ENCODE results near the gene CCDC9B. TPM values are rescaled to one million over a fixed set of nuclear protein-coding genes. Genes with fewer than 3 reads are reported as not detected.

CCDC9B gene
- polyA plus RNA-seq, 1 of the 3 experiments (the other 2 are of a cell fraction): 13.7 TPM

DNA sequence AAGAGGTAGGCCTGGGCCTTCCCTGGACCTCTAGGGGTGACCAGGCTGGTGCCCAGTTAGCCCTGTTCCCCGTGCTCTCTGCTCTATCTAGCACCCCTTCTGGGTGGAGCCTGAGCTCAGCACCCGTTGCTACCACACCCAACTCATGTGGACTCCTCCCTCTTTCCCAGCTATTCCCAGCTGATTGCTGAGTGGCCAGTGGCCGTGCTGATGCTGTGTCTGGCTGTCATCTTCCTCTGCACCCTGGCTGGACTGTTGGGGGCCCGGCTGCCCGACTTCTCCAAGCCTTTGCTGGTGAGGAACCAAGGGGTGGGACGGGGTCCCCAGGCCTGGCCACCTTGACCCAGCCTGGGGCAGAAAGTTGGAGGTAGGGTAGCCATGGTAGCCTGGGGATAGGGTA lies 23.5 kb upstream of the CCDC9B start (continued):
- TF ChIP-seq, protein P1, sequence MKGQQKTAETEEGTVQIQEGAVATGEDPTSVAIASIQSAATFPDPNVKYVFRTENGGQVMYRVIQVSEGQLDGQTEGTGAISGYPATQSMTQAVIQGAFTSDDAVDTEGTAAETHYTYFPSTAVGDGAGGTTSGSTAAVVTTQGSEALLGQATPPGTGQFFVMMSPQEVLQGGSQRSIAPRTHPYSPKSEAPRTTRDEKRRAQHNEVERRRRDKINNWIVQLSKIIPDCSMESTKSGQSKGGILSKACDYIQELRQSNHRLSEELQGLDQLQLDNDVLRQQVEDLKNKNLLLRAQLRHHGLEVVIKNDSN (IDR thresholded peaks at IDR 0.05; ENCODE audit: borderline replicate concordance, low read depth): no peak
- no peak for TF ChIP-seq NFIC (IDR thresholded peaks at IDR 0.05; ENCODE audit: borderline replicate concordance)
- no peak for TF ChIP-seq JUND (IDR thresholded peaks at IDR 0.05)
- no peak for TF ChIP-seq TAF1 (IDR thresholded peaks at IDR 0.05; ENCODE audit: borderline replicate concordance, low read depth, low read length)
- no peak for TF ChIP-seq TEAD4 (IDR thresholded peaks at IDR 0.05; ENCODE audit: borderline replicate concordance, insufficient read depth)
- no peak for TF ChIP-seq RXRA (IDR thresholded peaks at IDR 0.05; ENCODE audit: borderline replicate concordance, low read depth)

DNA sequence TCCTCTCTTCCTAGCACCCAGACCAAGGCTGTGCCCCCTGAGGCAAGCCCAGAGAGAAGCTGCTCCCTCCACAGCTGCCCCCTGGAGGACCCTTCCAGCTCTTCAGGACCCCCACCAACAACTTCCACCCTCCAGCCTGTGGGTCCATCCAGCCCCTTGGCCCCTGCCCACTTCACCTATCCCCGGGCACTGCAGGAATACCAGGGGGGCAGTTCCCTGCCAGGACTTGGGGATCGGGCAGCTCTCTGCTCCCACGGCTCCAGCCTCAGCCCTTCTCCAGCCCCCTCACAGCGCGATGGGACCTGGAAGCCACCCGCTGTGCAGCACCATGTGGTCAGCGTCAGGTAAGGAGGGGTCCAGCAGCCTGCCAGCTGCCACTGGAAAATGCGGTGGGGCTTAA lies 22.9 kb upstream of the CCDC9B start:
- no peak overlapping the region for H3K4me2 ChIP-seq
- no peak overlapping the region for H3K27ac ChIP-seq (ENCODE audit: low read depth in 2 of 2, low read length in 1 of 2)
- H2AFZ ChIP-seq (ENCODE audit: low read depth): no peak overlapping the region
- whole genome bisulfite sequencing (ENCODE audit: low lambda C conversion rate): 94% methylated on average over 5 of the region's 8 CpGs
- no peaks in the 10 kb centered on the region for H3K9me2 ChIP-seq
- H3K79me2 ChIP-seq (ENCODE audit: insufficient read depth): no peaks in the 10 kb centered on the region
- H3K9ac ChIP-seq: no peak overlapping the region
- no peaks in the 10 kb centered on the region for H3K9me3 ChIP-seq
- H3K4me1 ChIP-seq (ENCODE audit: control insufficient read depth in 1 of 2, insufficient read depth in 2 of 2, low read depth in 1 of 2, low read length in 1 of 2): peaks cover 0 to 26% of the 10 kb centered on the region in 2 experiments; a peak in 1 of 4 replicates
- no peaks in the 10 kb centered on the region for H3F3A ChIP-seq (replicated peaks; ENCODE audit: insufficient read depth)
- ChIA-PET POLR2A (no interaction called here), CTCF (interaction anchor here (1.2 to 70.6 kb wide), 2 partner anchors 10 to 49 kb away, joined by 3 to 2194 read pairs; partner anchors contain the start of genes ANKRD63, CCDC9B, INAFM2 and PLCB2)
- no peaks in the 10 kb centered on the region for H3K36me3 ChIP-seq (replicated peaks in 1 of 2; ENCODE audit: control insufficient read depth in 1 of 2, insufficient read depth in 2 of 2, low read length in 1 of 2)
- no peak overlapping the region for H3K4me3 ChIP-seq (ENCODE audit: low read depth in 2 of 2, low read length in 1 of 2)
- 0 out of 2 replicates have a peak, but pooled peaks cover 11% of the 10 kb centered on the region for H3K27me3 ChIP-seq (ENCODE audit: insufficient read depth)
- H4K20me1 ChIP-seq (ENCODE audit: insufficient read depth): no peaks in the 10 kb centered on the region
- TF ChIP-seq TCF12 (IDR thresholded peaks at IDR 0.05) (no peak), TAF1 (IDR thresholded peaks at IDR 0.05; ENCODE audit: borderline replicate concordance, low read depth, low read length) (no peak), GATA2 (CRISPR knock-in tag; IDR thresholded peaks at IDR 0.05) (no peak), FOXJ3 (CRISPR knock-in tag; IDR thresholded peaks at IDR 0.05) (no peak), EP300 (IDR thresholded peaks at IDR 0.05; ENCODE audit: borderline replicate concordance in 1 of 2, low read depth in 1 of 2, low read length in 1 of 2) (no peak)
- TF ChIP-seq, protein P2, sequence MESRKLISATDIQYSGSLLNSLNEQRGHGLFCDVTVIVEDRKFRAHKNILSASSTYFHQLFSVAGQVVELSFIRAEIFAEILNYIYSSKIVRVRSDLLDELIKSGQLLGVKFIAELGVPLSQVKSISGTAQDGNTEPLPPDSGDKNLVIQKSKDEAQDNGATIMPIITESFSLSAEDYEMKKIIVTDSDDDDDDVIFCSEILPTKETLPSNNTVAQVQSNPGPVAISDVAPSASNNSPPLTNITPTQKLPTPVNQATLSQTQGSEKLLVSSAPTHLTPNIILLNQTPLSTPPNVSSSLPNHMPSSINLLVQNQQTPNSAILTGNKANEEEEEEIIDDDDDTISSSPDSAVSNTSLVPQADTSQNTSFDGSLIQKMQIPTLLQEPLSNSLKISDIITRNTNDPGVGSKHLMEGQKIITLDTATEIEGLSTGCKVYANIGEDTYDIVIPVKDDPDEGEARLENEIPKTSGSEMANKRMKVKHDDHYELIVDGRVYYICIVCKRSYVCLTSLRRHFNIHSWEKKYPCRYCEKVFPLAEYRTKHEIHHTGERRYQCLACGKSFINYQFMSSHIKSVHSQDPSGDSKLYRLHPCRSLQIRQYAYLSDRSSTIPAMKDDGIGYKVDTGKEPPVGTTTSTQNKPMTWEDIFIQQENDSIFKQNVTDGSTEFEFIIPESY (IDR thresholded peaks at IDR 0.05; ENCODE audit: borderline replicate concordance, low read depth): no peak
- TF ChIP-seq, protein P3, sequence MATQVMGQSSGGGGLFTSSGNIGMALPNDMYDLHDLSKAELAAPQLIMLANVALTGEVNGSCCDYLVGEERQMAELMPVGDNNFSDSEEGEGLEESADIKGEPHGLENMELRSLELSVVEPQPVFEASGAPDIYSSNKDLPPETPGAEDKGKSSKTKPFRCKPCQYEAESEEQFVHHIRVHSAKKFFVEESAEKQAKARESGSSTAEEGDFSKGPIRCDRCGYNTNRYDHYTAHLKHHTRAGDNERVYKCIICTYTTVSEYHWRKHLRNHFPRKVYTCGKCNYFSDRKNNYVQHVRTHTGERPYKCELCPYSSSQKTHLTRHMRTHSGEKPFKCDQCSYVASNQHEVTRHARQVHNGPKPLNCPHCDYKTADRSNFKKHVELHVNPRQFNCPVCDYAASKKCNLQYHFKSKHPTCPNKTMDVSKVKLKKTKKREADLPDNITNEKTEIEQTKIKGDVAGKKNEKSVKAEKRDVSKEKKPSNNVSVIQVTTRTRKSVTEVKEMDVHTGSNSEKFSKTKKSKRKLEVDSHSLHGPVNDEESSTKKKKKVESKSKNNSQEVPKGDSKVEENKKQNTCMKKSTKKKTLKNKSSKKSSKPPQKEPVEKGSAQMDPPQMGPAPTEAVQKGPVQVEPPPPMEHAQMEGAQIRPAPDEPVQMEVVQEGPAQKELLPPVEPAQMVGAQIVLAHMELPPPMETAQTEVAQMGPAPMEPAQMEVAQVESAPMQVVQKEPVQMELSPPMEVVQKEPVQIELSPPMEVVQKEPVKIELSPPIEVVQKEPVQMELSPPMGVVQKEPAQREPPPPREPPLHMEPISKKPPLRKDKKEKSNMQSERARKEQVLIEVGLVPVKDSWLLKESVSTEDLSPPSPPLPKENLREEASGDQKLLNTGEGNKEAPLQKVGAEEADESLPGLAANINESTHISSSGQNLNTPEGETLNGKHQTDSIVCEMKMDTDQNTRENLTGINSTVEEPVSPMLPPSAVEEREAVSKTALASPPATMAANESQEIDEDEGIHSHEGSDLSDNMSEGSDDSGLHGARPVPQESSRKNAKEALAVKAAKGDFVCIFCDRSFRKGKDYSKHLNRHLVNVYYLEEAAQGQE (IDR thresholded peaks at IDR 0.05; ENCODE audit: low read depth, low read length): no peak
- TF ChIP-seq, protein P1 (IDR thresholded peaks at IDR 0.05; ENCODE audit: borderline replicate concordance, low read depth): no peak
- TF ChIP-seq, protein P4, sequence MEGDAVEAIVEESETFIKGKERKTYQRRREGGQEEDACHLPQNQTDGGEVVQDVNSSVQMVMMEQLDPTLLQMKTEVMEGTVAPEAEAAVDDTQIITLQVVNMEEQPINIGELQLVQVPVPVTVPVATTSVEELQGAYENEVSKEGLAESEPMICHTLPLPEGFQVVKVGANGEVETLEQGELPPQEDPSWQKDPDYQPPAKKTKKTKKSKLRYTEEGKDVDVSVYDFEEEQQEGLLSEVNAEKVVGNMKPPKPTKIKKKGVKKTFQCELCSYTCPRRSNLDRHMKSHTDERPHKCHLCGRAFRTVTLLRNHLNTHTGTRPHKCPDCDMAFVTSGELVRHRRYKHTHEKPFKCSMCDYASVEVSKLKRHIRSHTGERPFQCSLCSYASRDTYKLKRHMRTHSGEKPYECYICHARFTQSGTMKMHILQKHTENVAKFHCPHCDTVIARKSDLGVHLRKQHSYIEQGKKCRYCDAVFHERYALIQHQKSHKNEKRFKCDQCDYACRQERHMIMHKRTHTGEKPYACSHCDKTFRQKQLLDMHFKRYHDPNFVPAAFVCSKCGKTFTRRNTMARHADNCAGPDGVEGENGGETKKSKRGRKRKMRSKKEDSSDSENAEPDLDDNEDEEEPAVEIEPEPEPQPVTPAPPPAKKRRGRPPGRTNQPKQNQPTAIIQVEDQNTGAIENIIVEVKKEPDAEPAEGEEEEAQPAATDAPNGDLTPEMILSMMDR (IDR thresholded peaks at IDR 0.05): no peak
- DNase-seq: no peak

All from SK-N-SH (cell line).